HepG2 (cell line): ENCODE results near the gene SPATA25. TPM values are rescaled to one million over a fixed set of nuclear protein-coding genes. Genes with fewer than 3 reads are reported as not detected.
A peak's percentile ranks its signal among the peaks of the same experiment; 100 is the strongest.

Experiments
- HNF4A ChIP-seq: sonication (generic); formaldehyde crosslinking; IDR thresholded peaks from 2 replicates; pipeline ENCODE4 v1.4.0; 2020; ENCODE audit warnings: missing genetic modification reagents
- JUND ChIP-seq: sonication (generic); formaldehyde crosslinking; IDR thresholded peaks from 2 replicates; pipeline ENCODE4 v1.8.0; 2022; ENCODE audit warnings: mild to moderate bottlenecking, missing genetic modification reagents
- KLF16 ChIP-seq, 2 experiments: sonication (generic) in 1 of 2; formaldehyde crosslinking in 1 of 2; IDR thresholded peaks; 2 replicates each; pipeline versions ENCODE4 v1.6.1 to v1.8.0; 2016 to 2023; ENCODE audit warnings: missing genetic modification reagents in 2 of 2, missing compliant biosample characterization in 1 of 2
- NR2C2 ChIP-seq: sonication (generic); formaldehyde crosslinking; IDR thresholded peaks from 2 replicates; pipeline ENCODE4 v1.4.0; 2020; ENCODE audit warnings: missing genetic modification reagents, mild to moderate bottlenecking, moderate library complexity, borderline replicate concordance
- NR2F1 ChIP-seq, 2 experiments: fragments of 450-650 bp in 1 of 2; formaldehyde crosslinking in 1 of 2; IDR thresholded peaks; 2 replicates each; pipeline versions ENCODE4 v1.5.0 to v1.6.1; 2016 to 2020; ENCODE audit warnings: mild to moderate bottlenecking in 1 of 2, missing compliant biosample characterization in 1 of 2, missing genetic modification reagents in 1 of 2, moderate library complexity in 1 of 2
- RBFOX2 ChIP-seq: fragments of 200-400 bp; formaldehyde crosslinking; IDR thresholded peaks from 2 replicates; pipeline ENCODE4 v1.6.1; 2017; ENCODE audit warnings: low read depth, mild to moderate bottlenecking, low read length
- SNAPC4 ChIP-seq: sonication (generic); formaldehyde crosslinking; IDR thresholded peaks from 2 replicates; pipeline ENCODE4 v1.4.0; 2020; ENCODE audit warnings: mild to moderate bottlenecking, missing genetic modification reagents
- TFDP2 ChIP-seq: sonication (generic); formaldehyde crosslinking; IDR thresholded peaks from 2 replicates; pipeline ENCODE4 v1.4.0; 2020; ENCODE audit warnings: missing genetic modification reagents
- THAP8 ChIP-seq: sonication (generic); formaldehyde crosslinking; IDR thresholded peaks from 2 replicates; pipeline ENCODE4 v1.5.1; 2020; ENCODE audit warnings: missing genetic modification reagents, mild to moderate bottlenecking, borderline replicate concordance
- ZBTB21 ChIP-seq: sonication (generic); formaldehyde crosslinking; IDR thresholded peaks from 2 replicates; pipeline ENCODE4 v1.4.0; 2020; ENCODE audit warnings: missing genetic modification reagents
- ZNF274 ChIP-seq: sonication (generic); formaldehyde crosslinking; IDR thresholded peaks from 2 replicates; pipeline ENCODE4 v1.5.1; 2020; ENCODE audit warnings: mild to moderate bottlenecking, missing genetic modification reagents
- ZNF317 ChIP-seq: sonication (generic); formaldehyde crosslinking; IDR thresholded peaks from 2 replicates; pipeline ENCODE4 v1.5.0; 2020; ENCODE audit warnings: mild to moderate bottlenecking, missing genetic modification reagents
- ZNF761 ChIP-seq: sonication (generic); formaldehyde crosslinking; conservative IDR thresholded peaks from 2 replicates; pipeline ENCODE4 v1.4.0; 2020; ENCODE audit warnings: mild to moderate bottlenecking, missing genetic modification reagents
- ZNF784 ChIP-seq: sonication (generic); formaldehyde crosslinking; IDR thresholded peaks from 2 replicates; pipeline ENCODE4 v1.5.1; 2020; ENCODE audit warnings: missing genetic modification reagents, mild to moderate bottlenecking, borderline replicate concordance
- polyA plus RNA-seq, 8 experiments: library from polyadenylated mRNA; depleted of rRNA in 3 of 8; stranded (reverse) in 7 of 8; unstranded in 1 of 8; fragments of >200 nt; fragmentation: Illumina TruSeq in 4 of 8; extraction: Trizol in 4 of 8; gene quantifications; 2 replicates each; pipeline versions ENCODE4 v1.2.1 to v1.2.3, GENCODE V29; 2011 to 2016; ENCODE audit warnings: low read depth in 4 of 8, missing spikeins in 1 of 8, mixed read lengths in 1 of 8; ENCODE audit not compliant: insufficient read depth in 1 of 8
- total RNA-seq, 5 experiments: library from RNA; depleted of rRNA; stranded (reverse); fragments of >200 nt; fragmentation: Illumina TruSeq; extraction: Trizol; gene quantifications; 2 replicates each; pipeline ENCODE4 v1.2.3, GENCODE V29; 2016; ENCODE audit warnings: low read depth in 1 of 5
- TF ChIP-seq, protein P1 (sequence below): sonication (generic); formaldehyde crosslinking; IDR thresholded peaks from 2 replicates; pipeline ENCODE4 v1.5.1; 2020; ENCODE audit warnings: mild to moderate bottlenecking, missing genetic modification reagents, moderate library complexity
- TF ChIP-seq, protein P2 (sequence below): IDR thresholded peaks from 2 replicates; pipeline ENCODE4 v1.6.1; 2016; ENCODE audit warnings: control low read depth

Gene SPATA25
- total and polyA plus RNA-seq, 2 of the 13 experiments (the other 11 are each of a cell fraction or from before 2014, with no cell fraction given), result 4.8 to 7.6 TPM

- TF ChIP-seq ZBTB21 (no peak), JUND (CRISPR knock-in tag) (no peak), ZNF317 (no peak; the same call in 1 of the 2 replicates), ZNF274 (no peak), ZNF761 (CRISPR knock-in tag) (0 out of 2 replicates have a peak, but pooled peaks have one; percentile 25), ZNF784 (CRISPR knock-in tag) (no peak), THAP8 (CRISPR knock-in tag) (no peak), NR2C2 (peak; percentile 57), TFDP2 (CRISPR knock-in tag) (0 out of 2 replicates have a peak, but pooled peaks have one; percentile 36), RBFOX2 (0 out of 2 replicates have a peak, but pooled peaks have one; percentile 1), NR2F1 (CRISPR knock-in tag; IDR thresholded peaks at IDR 0.05) (peak; percentile 65 to 91), SNAPC4 (CRISPR knock-in tag) (no peak), HNF4A (CRISPR knock-in tag) (peak; percentile 66), KLF16 (CRISPR knock-in tag; IDR thresholded peaks at IDR 0.05) (no peak; a peak in 1 of 4 replicates)
- TF ChIP-seq, protein P1, sequence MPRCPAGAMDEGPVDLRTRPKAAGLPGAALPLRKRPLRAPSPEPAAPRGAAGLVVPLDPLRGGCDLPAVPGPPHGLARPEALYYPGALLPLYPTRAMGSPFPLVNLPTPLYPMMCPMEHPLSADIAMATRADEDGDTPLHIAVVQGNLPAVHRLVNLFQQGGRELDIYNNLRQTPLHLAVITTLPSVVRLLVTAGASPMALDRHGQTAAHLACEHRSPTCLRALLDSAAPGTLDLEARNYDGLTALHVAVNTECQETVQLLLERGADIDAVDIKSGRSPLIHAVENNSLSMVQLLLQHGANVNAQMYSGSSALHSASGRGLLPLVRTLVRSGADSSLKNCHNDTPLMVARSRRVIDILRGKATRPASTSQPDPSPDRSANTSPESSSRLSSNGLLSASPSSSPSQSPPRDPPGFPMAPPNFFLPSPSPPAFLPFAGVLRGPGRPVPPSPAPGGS (CRISPR knock-in tag), result peak; percentile 20; the same call in 1 of the 2 replicates
- TF ChIP-seq, protein P2, sequence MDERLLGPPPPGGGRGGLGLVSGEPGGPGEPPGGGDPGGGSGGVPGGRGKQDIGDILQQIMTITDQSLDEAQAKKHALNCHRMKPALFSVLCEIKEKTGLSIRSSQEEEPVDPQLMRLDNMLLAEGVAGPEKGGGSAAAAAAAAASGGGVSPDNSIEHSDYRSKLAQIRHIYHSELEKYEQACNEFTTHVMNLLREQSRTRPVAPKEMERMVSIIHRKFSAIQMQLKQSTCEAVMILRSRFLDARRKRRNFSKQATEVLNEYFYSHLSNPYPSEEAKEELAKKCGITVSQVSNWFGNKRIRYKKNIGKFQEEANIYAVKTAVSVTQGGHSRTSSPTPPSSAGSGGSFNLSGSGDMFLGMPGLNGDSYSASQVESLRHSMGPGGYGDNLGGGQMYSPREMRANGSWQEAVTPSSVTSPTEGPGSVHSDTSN (CRISPR knock-in tag), result no peak
Observed at GRCh38 chr20:45909817-45910669, 22.6 kb upstream of the SPATA25 start (continued).
